Liver (tissue), 2 donors: Measurements from ENCODE around the gene ONECUT1.

Source experiments
- TF ChIP-seq, protein P1 (sequence below): fragments of 150-350 bp; IDR thresholded peaks from 2 replicates; pipeline ENCODE4 v1.5.1; 2017; ENCODE audit warnings: improper control_type of control experiment, low read depth, low read length; ENCODE audit not compliant: missing input control
- TF ChIP-seq, protein P2 (sequence below): IDR thresholded peaks from 2 replicates; pipeline ENCODE4 v1.6.1; 2016; ENCODE audit warnings: antibody characterized with exemption
- donor health status: healthy.

DNA sequence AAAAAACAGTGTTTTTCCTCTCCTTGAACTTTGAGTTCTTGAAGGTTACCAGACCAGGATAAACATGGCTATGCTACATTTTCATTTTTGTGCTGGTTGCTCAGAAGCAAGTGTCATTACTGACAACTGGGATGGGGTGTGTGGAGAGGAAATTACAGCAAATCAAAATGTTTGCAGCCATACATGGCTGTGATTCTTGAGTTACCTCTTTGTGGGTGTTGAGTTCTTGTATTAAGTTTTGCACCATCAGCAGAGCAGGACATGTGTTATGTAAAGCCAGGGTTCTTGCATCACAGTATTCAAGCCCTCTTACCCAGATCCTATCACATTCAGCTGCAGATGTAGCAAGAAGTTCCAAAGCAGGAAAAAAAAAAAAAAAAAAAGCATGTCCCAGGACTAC is 57.0 kb downstream of the ONECUT1 start:
- TF ChIP-seq, protein P1, sequence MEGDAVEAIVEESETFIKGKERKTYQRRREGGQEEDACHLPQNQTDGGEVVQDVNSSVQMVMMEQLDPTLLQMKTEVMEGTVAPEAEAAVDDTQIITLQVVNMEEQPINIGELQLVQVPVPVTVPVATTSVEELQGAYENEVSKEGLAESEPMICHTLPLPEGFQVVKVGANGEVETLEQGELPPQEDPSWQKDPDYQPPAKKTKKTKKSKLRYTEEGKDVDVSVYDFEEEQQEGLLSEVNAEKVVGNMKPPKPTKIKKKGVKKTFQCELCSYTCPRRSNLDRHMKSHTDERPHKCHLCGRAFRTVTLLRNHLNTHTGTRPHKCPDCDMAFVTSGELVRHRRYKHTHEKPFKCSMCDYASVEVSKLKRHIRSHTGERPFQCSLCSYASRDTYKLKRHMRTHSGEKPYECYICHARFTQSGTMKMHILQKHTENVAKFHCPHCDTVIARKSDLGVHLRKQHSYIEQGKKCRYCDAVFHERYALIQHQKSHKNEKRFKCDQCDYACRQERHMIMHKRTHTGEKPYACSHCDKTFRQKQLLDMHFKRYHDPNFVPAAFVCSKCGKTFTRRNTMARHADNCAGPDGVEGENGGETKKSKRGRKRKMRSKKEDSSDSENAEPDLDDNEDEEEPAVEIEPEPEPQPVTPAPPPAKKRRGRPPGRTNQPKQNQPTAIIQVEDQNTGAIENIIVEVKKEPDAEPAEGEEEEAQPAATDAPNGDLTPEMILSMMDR = no peak
- TF ChIP-seq, protein P2, sequence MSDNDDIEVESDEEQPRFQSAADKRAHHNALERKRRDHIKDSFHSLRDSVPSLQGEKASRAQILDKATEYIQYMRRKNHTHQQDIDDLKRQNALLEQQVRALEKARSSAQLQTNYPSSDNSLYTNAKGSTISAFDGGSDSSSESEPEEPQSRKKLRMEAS = peak; percentile 28
